GM23338 (cell line): ENCODE measurements around the gene MCTP1. TPM values are rescaled to one million over a fixed set of nuclear protein-coding genes. Genes with fewer than 3 reads are reported as not detected.

Experiments used
- ATAC-seq: fragments of 200-7000 bp; cut with Tn5 transposase; 3 replicates; pipeline ENCODE4 v1.9.1; 2020
- DNase-seq: peaks from one replicate; pipeline ENCODE4 v3.0.0-alpha.2; 2015; ENCODE audit warnings: low spot score
- H2AFZ ChIP-seq: fragments of 200-600 bp; sonication (generic); 2 replicates; pipeline ENCODE4 v1.8.0; 2016; ENCODE audit warnings: antibody characterized with exemption, mild to moderate bottlenecking, moderate library complexity
- H3F3A ChIP-seq: fragments of 200-600 bp; sonication (generic); replicated peaks from 2 replicates; pipeline ENCODE4 v1.8.0; 2017; ENCODE audit warnings: antibody characterized with exemption, mixed run types, low read depth
- H3K27ac ChIP-seq: fragments of 200-600 bp; sonication (generic); 2 replicates; pipeline ENCODE4 v1.6.1; 2016; ENCODE audit warnings: low read depth
- H3K27me3 ChIP-seq: fragments of 200-600 bp; sonication (generic); 2 replicates; pipeline ENCODE4 v1.8.0; 2016; ENCODE audit warnings: mild to moderate bottlenecking, mixed run types, moderate library complexity; ENCODE audit not compliant: insufficient read depth
- H3K36me3 ChIP-seq: fragments of 200-600 bp; sonication (generic); 2 replicates; pipeline ENCODE4 v1.8.0; 2016; ENCODE audit warnings: mild to moderate bottlenecking; ENCODE audit not compliant: insufficient read depth
- H3K4me1 ChIP-seq: fragments of 200-600 bp; sonication (generic); 2 replicates; pipeline ENCODE4 v1.8.0; 2016; ENCODE audit warnings: mild to moderate bottlenecking, moderate library complexity; ENCODE audit not compliant: insufficient read depth
- H3K4me2 ChIP-seq: fragments of 200-600 bp; sonication (generic); 2 replicates; pipeline ENCODE4 v1.7.1; 2017; ENCODE audit warnings: mixed run types
- H3K4me3 ChIP-seq: fragments of 200-600 bp; sonication (generic); 2 replicates; pipeline ENCODE4 v1.6.1; 2016; ENCODE audit warnings: mixed run types
- H3K79me2 ChIP-seq: fragments of 200-600 bp; sonication (generic); replicated peaks from 2 replicates; pipeline ENCODE4 v1.8.0; 2017; ENCODE audit warnings: mild to moderate bottlenecking; ENCODE audit not compliant: insufficient read depth
- H3K9me2 ChIP-seq: fragments of 200-600 bp; sonication (generic); 2 replicates; pipeline ENCODE4 v1.8.0; 2017; ENCODE audit not compliant: insufficient read depth
- H4K20me1 ChIP-seq: fragments of 200-600 bp; sonication (generic); replicated peaks from 2 replicates; pipeline ENCODE4 v1.8.0; 2017; ENCODE audit warnings: mild to moderate bottlenecking; ENCODE audit not compliant: insufficient read depth
- H3K27ac Mint-ChIP-seq: 2 replicates; pipeline ENCODE4 v1.8.0; 2020; ENCODE audit warnings: inconsistent platforms, mild to moderate bottlenecking, moderate library complexity, mixed read lengths
- H3K27me3 Mint-ChIP-seq: 3 replicates; pipeline ENCODE4 v1.8.0; 2022; ENCODE audit warnings: low read depth, mild to moderate bottlenecking, moderate library complexity, mixed read lengths, inconsistent platforms; ENCODE audit not compliant: insufficient read depth, poor library complexity
- H3K36me3 Mint-ChIP-seq: 3 replicates; pipeline ENCODE4 v1.8.0; 2021; ENCODE audit warnings: low read depth, mild to moderate bottlenecking, inconsistent platforms, moderate library complexity, mixed read lengths
- H3K4me1 Mint-ChIP-seq: 3 replicates; pipeline ENCODE4 v1.8.0; 2020; ENCODE audit warnings: mild to moderate bottlenecking, inconsistent platforms, mixed read lengths
- H3K4me3 Mint-ChIP-seq: 3 replicates; pipeline ENCODE4 v1.8.0; 2021; ENCODE audit warnings: moderate library complexity, mild to moderate bottlenecking, inconsistent platforms, mixed read lengths
- H3K9me3 Mint-ChIP-seq: 3 replicates; pipeline ENCODE4 v1.8.0; 2020; ENCODE audit warnings: moderate library complexity, mild to moderate bottlenecking, inconsistent platforms, mixed read lengths
- CTCF ChIP-seq, 2 experiments: fragments of 200-600 bp in 1 of 2; sonication (generic) in 1 of 2; conservative IDR thresholded peaks; 2 replicates each; pipeline versions ENCODE4 v1.5.1 to v1.6.1; 2016 to 2017; ENCODE audit warnings: antibody characterized with exemption in 2 of 2, low read depth in 2 of 2, mild to moderate bottlenecking in 2 of 2, moderate library complexity in 1 of 2
- ETS1 ChIP-seq: IDR thresholded peaks from 2 replicates; pipeline ENCODE4 v1.6.1; 2016; ENCODE audit warnings: antibody characterized with exemption
- EZH2 ChIP-seq: fragments of 200-600 bp; sonication (generic); IDR thresholded peaks from one replicate; pipeline ENCODE4 v1.8.0; 2017; ENCODE audit warnings: antibody characterized with exemption, mild to moderate bottlenecking, low read depth; ENCODE audit not compliant: unreplicated experiment
- EZH2phosphoT487 ChIP-seq: fragments of 200-600 bp; sonication (generic); IDR thresholded peaks from one replicate; pipeline ENCODE4 v1.8.1; 2018; ENCODE audit warnings: antibody characterized with exemption; ENCODE audit not compliant: unreplicated experiment
- NANOG ChIP-seq: IDR thresholded peaks from 2 replicates; pipeline ENCODE4 v1.6.1; 2016; ENCODE audit warnings: antibody characterized with exemption, borderline replicate concordance
- POLR2AphosphoS5 ChIP-seq: IDR thresholded peaks from 2 replicates; pipeline ENCODE4 v1.6.1; 2016; ENCODE audit warnings: antibody characterized with exemption, low read depth
- REST ChIP-seq: IDR thresholded peaks from one replicate; pipeline ENCODE4 v1.6.1; 2018; ENCODE audit warnings: antibody characterized with exemption; ENCODE audit not compliant: unreplicated experiment
- STAT1 ChIP-seq: IDR thresholded peaks from one replicate; pipeline ENCODE4 v1.6.1; 2016; ENCODE audit warnings: antibody characterized with exemption; ENCODE audit not compliant: unreplicated experiment
- ZNF114 ChIP-seq: fragments of 250-450 bp; sonication (Bioruptor Pico); IDR thresholded peaks from 2 replicates; pipeline ENCODE4 v1.5.0; 2020; ENCODE audit warnings: mild to moderate bottlenecking, moderate library complexity
- ZNF331 ChIP-seq: fragments of 250-450 bp; sonication (Bioruptor Pico); IDR thresholded peaks from 2 replicates; pipeline ENCODE4 v1.5.0; 2020; ENCODE audit warnings: low read depth, mild to moderate bottlenecking, moderate library complexity
- polyA plus RNA-seq: library from polyadenylated mRNA; unstranded; fragments of >200 nt; fragmentation: Nextera tagmentation; extraction: Ambion mirVana; gene quantifications from 2 replicates; pipeline ENCODE4 v1.2.1, GENCODE V29; 2016
- total RNA-seq: library from RNA; depleted of rRNA; stranded (reverse); fragments of >200 nt; shearing (Covaris generic); gene quantifications from 2 replicates; pipeline ENCODE4 v1.2.3, GENCODE V29; 2014

Gene MCTP1
- total and polyA plus RNA-seq, 2 experiments from 2014 or later, result 3.7 to 4.2 TPM

GRCh38 chr5:94674490-94675382, 610.2 kb downstream of the MCTP1 start:
- H3K4me3 ChIP-seq, result no peak overlapping the region
- H3K36me3 ChIP-seq, result 0 out of 2 replicates have a peak, but pooled peaks cover 8% of the 10 kb centered on the region
- H3K27ac ChIP-seq, result no peak overlapping the region
- H3K27ac Mint-ChIP-seq, result no peak overlapping the region
- no peaks in the 10 kb centered on the region for H3K27me3 ChIP-seq
- no peak overlapping the region for H3K4me3 Mint-ChIP-seq
- TF ChIP-seq ZNF331 (no peak), EZH2 (no peak), STAT1 (no peak), EZH2phosphoT487 (no peak), ZNF114 (CRISPR knock-in tag) (no peak), ETS1 (no peak), REST (no peak), POLR2AphosphoS5 (no peak), CTCF (conservative IDR thresholded peaks at IDR 0.05; ENCODE audit: low read depth in 2 of 2) (no peak), NANOG (no peak)
- H3K79me2 ChIP-seq, result no peaks in the 10 kb centered on the region
- H4K20me1 ChIP-seq, result no peaks in the 10 kb centered on the region
- H3K27me3 Mint-ChIP-seq, result no peaks in the 10 kb centered on the region
- peaks cover 9% of the 10 kb centered on the region; the same call in 2 of the 3 replicates for H3K36me3 Mint-ChIP-seq
- DNase-seq (no peak), ATAC-seq (no peak)
- no peaks in the 10 kb centered on the region for H3F3A ChIP-seq
- no peaks in the 10 kb centered on the region for H3K9me3 Mint-ChIP-seq
- no peak overlapping the region for H3K4me2 ChIP-seq
- H2AFZ ChIP-seq, result no peak overlapping the region
- no peaks in the 10 kb centered on the region for H3K4me1 Mint-ChIP-seq
- H3K4me1 ChIP-seq, result no peaks in the 10 kb centered on the region
- no peaks in the 10 kb centered on the region for H3K9me2 ChIP-seq
